Ishikawa (cell line): Measurements from ENCODE around the gene MRPL48.

Source experiments
- CEBPB ChIP-seq: IDR thresholded peaks from 2 replicates; pipeline ENCODE4 v1.6.1; 2012
- CREB1 ChIP-seq: IDR thresholded peaks from 2 replicates; pipeline ENCODE4 v1.6.1; 2012; ENCODE audit warnings: low read depth
- EGR1 ChIP-seq: IDR thresholded peaks from 2 replicates; pipeline ENCODE4 v1.6.1; 2012
- EP300 ChIP-seq: IDR thresholded peaks from 2 replicates; pipeline ENCODE4 v1.6.1; 2012; ENCODE audit warnings: borderline replicate concordance
- FOXM1 ChIP-seq: IDR thresholded peaks from 2 replicates; pipeline ENCODE4 v1.6.1; 2012; ENCODE audit warnings: low read depth, borderline replicate concordance
- MAX ChIP-seq: IDR thresholded peaks from 2 replicates; pipeline ENCODE4 v1.6.1; 2012
- NFIC ChIP-seq: IDR thresholded peaks from 2 replicates; pipeline ENCODE4 v1.6.1; 2012
- RAD21 ChIP-seq: IDR thresholded peaks from 2 replicates; pipeline ENCODE4 v1.6.1; 2012; ENCODE audit warnings: low read depth
- REST ChIP-seq: IDR thresholded peaks from 2 replicates; pipeline ENCODE4 v1.6.1; 2012; ENCODE audit warnings: low read depth, mild to moderate bottlenecking
- TAF1 ChIP-seq: IDR thresholded peaks from 2 replicates; pipeline ENCODE4 v1.6.1; 2012; ENCODE audit warnings: low read depth, mild to moderate bottlenecking
- TCF12 ChIP-seq: IDR thresholded peaks from 2 replicates; pipeline ENCODE4 v1.6.1; 2012; ENCODE audit warnings: low read depth
- TEAD4 ChIP-seq: IDR thresholded peaks from 2 replicates; pipeline ENCODE4 v1.6.1; 2012
- YY1 ChIP-seq: IDR thresholded peaks from 2 replicates; pipeline ENCODE4 v1.6.1; 2012; ENCODE audit warnings: low read depth
- ZBTB7A ChIP-seq: IDR thresholded peaks from 2 replicates; pipeline ENCODE4 v1.6.1; 2012; ENCODE audit warnings: low read depth
- TF ChIP-seq, protein P1 (sequence below): IDR thresholded peaks from 2 replicates; pipeline ENCODE4 v1.6.1; 2012

The MRPL48 gene

DNA sequence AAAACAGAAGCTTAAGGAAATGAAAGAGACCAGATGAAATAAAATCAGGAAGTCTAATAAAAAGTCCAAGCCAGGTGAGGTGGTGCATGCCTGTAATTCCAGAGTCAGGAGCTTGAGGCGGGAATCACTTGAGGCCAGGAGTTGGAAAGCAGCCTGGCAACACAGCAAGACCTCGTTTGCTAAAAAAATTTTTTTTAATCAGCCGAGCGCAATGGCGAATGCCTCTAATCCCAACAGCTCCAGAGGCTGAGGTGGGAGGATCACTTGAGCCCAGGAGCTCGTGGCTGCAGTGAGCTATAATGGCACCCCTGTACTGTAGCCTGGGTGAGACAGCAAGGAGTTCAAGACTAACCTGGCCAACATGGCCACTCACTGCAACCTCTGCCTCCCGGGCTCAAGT, 34.8 kb upstream of the MRPL48 start:
- no peak for TF ChIP-seq TCF12
- no peak for TF ChIP-seq REST
- no peak for TF ChIP-seq FOXM1
- TF ChIP-seq TAF1, result no peak
- TF ChIP-seq, protein P1, sequence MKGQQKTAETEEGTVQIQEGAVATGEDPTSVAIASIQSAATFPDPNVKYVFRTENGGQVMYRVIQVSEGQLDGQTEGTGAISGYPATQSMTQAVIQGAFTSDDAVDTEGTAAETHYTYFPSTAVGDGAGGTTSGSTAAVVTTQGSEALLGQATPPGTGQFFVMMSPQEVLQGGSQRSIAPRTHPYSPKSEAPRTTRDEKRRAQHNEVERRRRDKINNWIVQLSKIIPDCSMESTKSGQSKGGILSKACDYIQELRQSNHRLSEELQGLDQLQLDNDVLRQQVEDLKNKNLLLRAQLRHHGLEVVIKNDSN, result no peak
- no peak for TF ChIP-seq TEAD4
- TF ChIP-seq ZBTB7A, result no peak
- TF ChIP-seq CEBPB, result no peak
- TF ChIP-seq EGR1, result no peak
- no peak; the same call in 1 of the 2 replicates for TF ChIP-seq MAX
- no peak for TF ChIP-seq NFIC

DNA sequence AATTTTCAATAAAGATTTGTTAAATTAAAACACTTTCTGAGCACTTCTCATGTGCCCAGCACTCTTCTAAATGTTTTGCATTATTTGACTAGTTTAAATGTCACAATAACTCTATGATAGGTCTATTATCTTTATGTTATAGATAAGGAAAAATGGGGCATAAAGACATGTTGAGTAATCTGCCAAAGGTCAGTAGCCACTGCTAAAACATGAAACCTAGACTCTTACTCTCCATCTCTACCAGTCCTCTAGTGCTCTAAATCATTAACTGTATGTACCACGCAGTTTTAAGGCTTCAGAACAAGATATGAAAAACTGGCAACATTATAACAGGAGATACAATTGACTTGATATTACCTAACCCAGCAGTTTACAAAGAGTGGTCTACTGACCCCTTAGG, 33.7 kb upstream of the MRPL48 start:
- TF ChIP-seq, protein P1, result no peak
- TF ChIP-seq TAF1 (no peak), CEBPB (no peak), FOXM1 (no peak), YY1 (no peak), MAX (no peak), TEAD4 (no peak), EP300 (no peak), CREB1 (no peak), REST (no peak)

DNA sequence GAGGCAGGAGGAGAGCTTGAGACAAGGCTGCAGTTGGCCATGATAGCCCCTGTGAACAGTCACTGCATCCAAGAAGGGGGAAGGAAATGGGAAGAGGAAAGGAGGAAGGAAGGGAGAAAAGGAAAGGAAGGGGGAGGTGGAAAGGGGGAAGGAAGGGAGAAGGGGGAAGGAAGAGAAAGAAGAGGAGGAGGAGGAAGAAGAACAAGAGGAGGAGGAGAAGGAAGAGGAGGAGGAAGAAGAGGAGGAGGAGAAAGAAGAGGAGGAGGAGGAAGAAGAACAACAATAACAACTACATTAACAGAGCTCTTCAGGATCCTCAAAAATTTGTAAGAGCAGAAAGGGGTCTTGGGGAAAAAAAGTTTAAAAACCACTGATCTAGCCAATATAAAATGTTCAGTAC, 32.0 kb upstream of the MRPL48 start:
- TF ChIP-seq FOXM1 (no peak), YY1 (no peak)

DNA sequence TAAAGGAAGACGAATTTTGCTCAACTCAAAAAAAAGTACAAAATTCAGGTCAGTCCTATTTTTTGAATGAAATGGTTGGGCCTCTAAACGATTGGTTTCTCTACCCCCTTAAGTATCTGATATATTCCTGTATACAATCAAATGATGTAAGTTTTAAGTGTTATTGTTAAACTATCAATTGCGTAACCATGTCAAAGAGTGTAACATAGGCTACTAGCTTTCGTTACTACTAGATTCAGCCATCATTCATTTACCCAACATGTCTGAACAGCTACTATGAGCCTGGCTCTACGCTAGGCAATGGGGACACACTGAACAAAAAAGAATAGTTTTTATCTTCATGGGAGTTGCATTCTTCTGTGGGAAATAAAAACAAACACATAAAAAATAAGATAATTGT, 30.1 kb upstream of the MRPL48 start:
- TF ChIP-seq TEAD4 (no peak), CEBPB (peak; percentile 22; the same call in 1 of the 2 replicates)

GRCh38 chr11:73758451-73758850, 29.2 kb upstream of the MRPL48 start:
- TF ChIP-seq CEBPB (no peak), CREB1 (no peak), TCF12 (no peak), YY1 (no peak), EGR1 (no peak), NFIC (no peak), REST (no peak), RAD21 (no peak), TEAD4 (no peak), MAX (no peak), EP300 (no peak), FOXM1 (no peak)
